Measurements from ENCODE around the gene DPEP2NB.
"Not testable (repeated sequence)": the region's sequence is repeated elsewhere in the genome, so short reads cannot be mapped to it uniquely, and the experiment has no call there.

DPEP2NB gene

DNA sequence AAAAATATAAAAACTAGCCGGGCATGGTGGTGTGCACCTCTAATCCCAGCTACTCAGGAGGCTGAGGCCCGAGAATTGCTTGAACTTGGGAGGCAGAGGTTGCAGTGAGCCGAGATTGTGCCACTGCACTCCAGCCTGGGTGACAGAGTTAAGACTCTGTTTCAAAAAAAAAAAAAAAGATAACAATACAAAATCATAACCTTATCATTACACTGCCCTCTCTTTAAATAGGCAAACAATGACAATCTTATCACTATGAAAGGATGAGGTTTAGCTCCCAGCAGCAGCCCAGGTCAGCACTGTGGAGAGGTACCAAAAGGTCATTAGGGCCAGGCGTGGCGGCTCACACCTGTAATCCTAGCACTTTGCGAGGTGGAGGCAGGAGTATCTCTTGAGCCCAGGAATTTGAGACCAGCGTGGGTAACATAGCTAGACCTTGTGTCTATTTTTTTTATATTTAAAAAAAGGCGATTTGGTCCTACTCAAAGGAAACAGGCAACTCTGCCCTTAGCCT lies 3.5 kb upstream of the DPEP2NB start:
- Histone ChIP-seq H3K4me2 (ENCODE audit: low read length) (no peak overlapping the region), H4K20me1 (ENCODE audit: insufficient read depth, low read length) (no peaks in the 10 kb centered on the region), H3K4me1 (ENCODE audit: low read length) (peaks cover 13% of the 10 kb centered on the region), H3K36me3 (replicated peaks; ENCODE audit: low read depth, low read length) (peaks cover 11% of the 10 kb centered on the region), H3K27me3 (ENCODE audit: low read depth, low read length) (no peaks in the 10 kb centered on the region), H3K4me3 (ENCODE audit: low read length) (no peak overlapping the region), H3K79me2 (ENCODE audit: low read length) (peaks cover 34% of the 10 kb centered on the region), H3K9ac (ENCODE audit: low read length) (no peak overlapping the region), H2AFZ (ENCODE audit: low read depth, low read length) (no peak overlapping the region), H3K9me3 (ENCODE audit: insufficient read depth, low read length) (no peaks in the 10 kb centered on the region), H3K27ac (ENCODE audit: low read length) (no peak overlapping the region)
- TF ChIP-seq, protein P1, sequence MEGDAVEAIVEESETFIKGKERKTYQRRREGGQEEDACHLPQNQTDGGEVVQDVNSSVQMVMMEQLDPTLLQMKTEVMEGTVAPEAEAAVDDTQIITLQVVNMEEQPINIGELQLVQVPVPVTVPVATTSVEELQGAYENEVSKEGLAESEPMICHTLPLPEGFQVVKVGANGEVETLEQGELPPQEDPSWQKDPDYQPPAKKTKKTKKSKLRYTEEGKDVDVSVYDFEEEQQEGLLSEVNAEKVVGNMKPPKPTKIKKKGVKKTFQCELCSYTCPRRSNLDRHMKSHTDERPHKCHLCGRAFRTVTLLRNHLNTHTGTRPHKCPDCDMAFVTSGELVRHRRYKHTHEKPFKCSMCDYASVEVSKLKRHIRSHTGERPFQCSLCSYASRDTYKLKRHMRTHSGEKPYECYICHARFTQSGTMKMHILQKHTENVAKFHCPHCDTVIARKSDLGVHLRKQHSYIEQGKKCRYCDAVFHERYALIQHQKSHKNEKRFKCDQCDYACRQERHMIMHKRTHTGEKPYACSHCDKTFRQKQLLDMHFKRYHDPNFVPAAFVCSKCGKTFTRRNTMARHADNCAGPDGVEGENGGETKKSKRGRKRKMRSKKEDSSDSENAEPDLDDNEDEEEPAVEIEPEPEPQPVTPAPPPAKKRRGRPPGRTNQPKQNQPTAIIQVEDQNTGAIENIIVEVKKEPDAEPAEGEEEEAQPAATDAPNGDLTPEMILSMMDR (IDR thresholded peaks at IDR 0.05; ENCODE audit: low read depth, low read length): no peak
- TF ChIP-seq EZH2phosphoT487 (IDR thresholded peaks at IDR 0.05; ENCODE audit: low read depth): no peak

DNA sequence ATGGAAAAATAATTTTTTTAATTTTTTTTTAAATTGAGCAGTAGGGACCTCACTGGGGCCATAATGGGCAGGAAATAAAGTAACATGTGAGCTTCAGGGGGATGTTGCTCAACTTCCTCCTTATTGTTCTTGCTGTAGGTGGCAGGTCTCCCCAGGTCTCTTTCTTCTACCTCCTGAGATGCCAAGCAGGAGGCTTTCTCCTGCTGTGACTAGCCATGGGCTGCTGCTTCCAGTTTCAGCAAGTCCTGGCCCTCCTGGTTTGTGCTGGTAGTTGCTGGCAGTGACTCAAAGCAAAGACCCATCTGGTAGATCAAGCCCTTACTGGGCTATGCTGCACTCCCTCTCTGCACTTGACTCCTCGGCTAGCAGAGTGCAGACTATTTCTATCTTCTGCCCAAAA lies 2.3 kb downstream of the DPEP2NB start:
- no peaks in the 10 kb centered on the region for H3K9me3 ChIP-seq (ENCODE audit: insufficient read depth, low read length)
- no peak overlapping the region for H3K9ac ChIP-seq (ENCODE audit: low read length)
- TF ChIP-seq, protein P1 (IDR thresholded peaks at IDR 0.05; ENCODE audit: low read depth, low read length): no peak
- no peak for TF ChIP-seq EZH2phosphoT487 (IDR thresholded peaks at IDR 0.05; ENCODE audit: low read depth)
- H3K27me3 ChIP-seq (ENCODE audit: low read depth, low read length): no peaks in the 10 kb centered on the region
- no peaks in the 10 kb centered on the region for H3K79me2 ChIP-seq (ENCODE audit: low read length)
- H3K27ac ChIP-seq (ENCODE audit: low read length): no peak overlapping the region
- H3K4me2 ChIP-seq (ENCODE audit: low read length): no peak overlapping the region
- no peaks in the 10 kb centered on the region for H4K20me1 ChIP-seq (ENCODE audit: insufficient read depth, low read length)
- H3K4me1 ChIP-seq (ENCODE audit: low read length): no peaks in the 10 kb centered on the region
- H3K4me3 ChIP-seq (ENCODE audit: low read length): no peak overlapping the region
- H3K36me3 ChIP-seq (replicated peaks; ENCODE audit: low read depth, low read length): no peaks in the 10 kb centered on the region
- no peak overlapping the region for H2AFZ ChIP-seq (ENCODE audit: low read depth, low read length)

GRCh38 chr16:68009872-68010271 lies 5.8 kb downstream of the DPEP2NB start:
- not testable (repeated sequence) for H3K4me1 ChIP-seq (ENCODE audit: low read length); H3K36me3 ChIP-seq (replicated peaks; ENCODE audit: low read depth, low read length); H3K4me2 ChIP-seq (ENCODE audit: low read length); H4K20me1 ChIP-seq (ENCODE audit: insufficient read depth, low read length); H3K9ac ChIP-seq (ENCODE audit: low read length); H3K4me3 ChIP-seq (ENCODE audit: low read length); H3K27ac ChIP-seq (ENCODE audit: low read length); H2AFZ ChIP-seq (ENCODE audit: low read depth, low read length); H3K27me3 ChIP-seq (ENCODE audit: low read depth, low read length); H3K9me3 ChIP-seq (ENCODE audit: insufficient read depth, low read length); H3K79me2 ChIP-seq (ENCODE audit: low read length)

- no peak overlapping the region for H3K4me3 ChIP-seq (ENCODE audit: low read length)
- no peaks in the 10 kb centered on the region for H3K27me3 ChIP-seq (ENCODE audit: low read depth, low read length)
- no peaks in the 10 kb centered on the region for H3K79me2 ChIP-seq (ENCODE audit: low read length)
- H3K36me3 ChIP-seq (replicated peaks; ENCODE audit: low read depth, low read length): no peaks in the 10 kb centered on the region
- no peak overlapping the region for H3K4me2 ChIP-seq (ENCODE audit: low read length)
- H2AFZ ChIP-seq (ENCODE audit: low read depth, low read length): no peak overlapping the region
- H3K9me3 ChIP-seq (ENCODE audit: insufficient read depth, low read length): no peaks in the 10 kb centered on the region
- no peak overlapping the region for H3K27ac ChIP-seq (ENCODE audit: low read length)
- no peak overlapping the region for H3K9ac ChIP-seq (ENCODE audit: low read length)
- TF ChIP-seq, protein P1 (IDR thresholded peaks at IDR 0.05; ENCODE audit: low read depth, low read length): no peak
- no peak for TF ChIP-seq EZH2phosphoT487 (IDR thresholded peaks at IDR 0.05; ENCODE audit: low read depth)
- no peaks in the 10 kb centered on the region for H4K20me1 ChIP-seq (ENCODE audit: insufficient read depth, low read length)
- H3K4me1 ChIP-seq (ENCODE audit: low read length): 0 out of 2 replicates have a peak, but pooled peaks cover 3% of the 10 kb centered on the region
Measured at GRCh38 chr16:68009157-68009735, 6.5 kb downstream of the DPEP2NB start.

Data from OCI-LY3 (cell line).